T-helper 22 cell (primary cell): ENCODE measurements around the gene FAM171A1.
"Not testable (repeated sequence)": the region's sequence is repeated elsewhere in the genome, so short reads cannot be mapped to it uniquely, and the experiment has no call there.

Experiments
- DNase-seq: peaks from one replicate; pipeline ENCODE4 v3.0.0-alpha.2; 2020; ENCODE audit warnings: low read depth

Gene FAM171A1

DNA sequence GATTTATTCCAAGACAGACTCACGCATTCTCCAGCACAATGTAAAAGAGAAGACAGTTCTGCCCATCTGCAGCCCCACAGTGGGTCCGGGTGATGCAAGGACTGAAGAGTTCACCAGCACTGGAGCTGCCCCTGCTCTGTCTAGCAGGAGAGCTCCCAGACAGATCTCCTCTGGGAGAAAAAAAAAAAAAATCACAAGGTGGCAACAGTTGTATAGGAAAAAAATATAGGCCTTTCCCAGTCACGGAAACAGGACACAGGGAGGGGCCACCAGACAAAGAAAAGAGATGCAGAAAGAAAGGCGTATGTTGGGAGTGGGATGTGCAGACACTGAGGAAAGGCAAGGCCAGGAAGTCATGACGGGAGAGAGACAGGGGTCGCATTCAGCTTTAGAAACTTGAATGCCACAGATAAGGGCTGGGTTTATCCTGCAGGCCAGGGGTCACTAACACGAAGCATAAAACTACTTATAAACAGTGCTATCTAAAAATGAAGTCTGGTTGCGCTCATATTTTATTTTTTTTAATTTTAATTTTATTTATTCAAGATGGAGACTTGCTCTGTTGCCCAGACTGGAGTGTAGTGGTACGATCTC lies 54.1 kb downstream of the FAM171A1 start:
- DNase-seq = no peak

DNA sequence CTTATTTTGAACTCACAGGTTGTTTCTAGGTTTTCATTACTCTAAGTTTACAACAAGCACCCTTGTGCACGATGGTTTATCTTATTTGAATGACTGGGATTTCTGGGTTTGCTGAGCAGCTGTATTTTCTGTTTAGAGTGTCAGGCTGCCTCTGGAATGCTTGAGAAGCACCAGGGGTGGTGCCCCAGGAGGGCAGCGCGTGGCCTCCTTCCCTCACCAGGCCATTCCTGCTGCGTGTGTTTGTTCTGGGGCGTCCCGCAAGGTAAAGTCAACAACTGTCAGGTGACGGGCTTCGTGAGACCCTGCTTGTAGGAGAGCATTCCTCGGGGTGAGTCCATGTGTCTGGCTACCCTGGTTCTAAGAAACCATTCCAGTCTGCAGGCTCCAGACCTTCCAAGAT lies 54.9 kb downstream of the FAM171A1 start:
- DNase-seq = no peak

DNA sequence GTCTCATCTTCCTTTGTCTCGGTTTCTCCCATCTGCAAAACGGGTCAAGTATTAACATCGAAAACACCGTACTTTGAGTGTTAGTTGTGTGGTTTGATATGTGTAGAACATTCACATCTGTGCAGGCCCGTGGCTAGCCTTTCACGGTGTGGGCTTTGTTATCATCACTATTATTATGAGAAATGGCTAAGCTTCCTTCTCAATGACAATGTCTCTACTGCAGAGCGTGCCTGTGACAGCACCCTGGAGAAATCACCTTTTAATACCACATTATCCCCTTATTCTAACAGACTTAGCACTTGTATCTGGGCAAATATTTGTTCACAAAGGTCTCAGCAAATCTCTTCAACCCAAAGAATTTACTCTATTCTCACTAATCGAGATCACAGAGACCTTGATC lies 55.8 kb downstream of the FAM171A1 start:
- no peak for DNase-seq

DNA sequence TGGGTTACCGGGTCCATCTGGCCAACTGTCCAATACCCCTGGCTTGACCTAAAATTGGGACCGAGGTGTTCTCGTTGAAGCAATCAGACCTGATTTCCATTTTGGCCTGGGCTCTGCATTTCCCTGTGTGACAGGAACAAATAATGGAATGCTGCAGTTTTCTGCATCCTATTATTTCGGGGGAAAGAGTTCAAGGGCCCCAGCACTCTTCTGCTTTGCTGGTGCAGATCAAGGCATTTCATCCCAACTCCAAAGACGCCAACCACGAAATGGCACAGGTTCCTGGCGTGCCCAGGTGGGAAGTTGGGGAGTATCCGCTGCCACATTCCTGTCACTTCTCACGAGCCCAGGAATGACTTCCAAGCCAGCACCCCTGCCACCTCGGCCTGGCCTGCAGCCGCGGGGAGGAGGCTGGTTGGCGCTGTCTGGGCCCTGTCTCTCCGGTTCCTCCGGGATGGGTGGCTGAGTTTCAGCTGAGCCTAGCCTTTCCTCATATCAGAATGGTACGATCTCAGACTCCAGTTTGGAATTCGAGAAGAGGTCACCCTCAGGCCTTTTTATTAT lies 56.5 kb downstream of the FAM171A1 start:
- DNase-seq = no peak

DNA sequence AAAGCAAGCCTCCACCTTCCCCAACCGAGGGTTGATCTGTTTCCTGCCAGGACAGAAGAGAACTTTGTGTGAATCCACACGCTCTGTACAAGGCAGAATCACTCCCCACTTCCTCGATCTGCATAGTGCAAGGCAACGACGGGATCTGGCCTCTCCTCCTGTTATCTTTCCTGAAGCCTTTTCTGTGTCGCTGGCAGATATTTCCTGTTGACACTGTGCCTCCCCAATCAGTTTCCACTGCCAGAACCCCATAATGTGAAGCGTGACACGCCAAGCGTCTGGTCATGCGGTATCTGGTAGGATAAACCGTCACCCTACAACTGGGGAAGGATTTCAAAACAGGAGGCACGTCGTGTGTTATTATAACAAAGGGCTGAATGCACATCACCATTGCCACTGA lies 57.2 kb downstream of the FAM171A1 start:
- no peak for DNase-seq

GRCh38 chr10:15313047-15313446 lies 58.0 kb downstream of the FAM171A1 start:
- no peak for DNase-seq

GRCh38 chr10:15311569-15312280 lies 59.4 kb downstream of the FAM171A1 start:
- no peak for DNase-seq

DNA sequence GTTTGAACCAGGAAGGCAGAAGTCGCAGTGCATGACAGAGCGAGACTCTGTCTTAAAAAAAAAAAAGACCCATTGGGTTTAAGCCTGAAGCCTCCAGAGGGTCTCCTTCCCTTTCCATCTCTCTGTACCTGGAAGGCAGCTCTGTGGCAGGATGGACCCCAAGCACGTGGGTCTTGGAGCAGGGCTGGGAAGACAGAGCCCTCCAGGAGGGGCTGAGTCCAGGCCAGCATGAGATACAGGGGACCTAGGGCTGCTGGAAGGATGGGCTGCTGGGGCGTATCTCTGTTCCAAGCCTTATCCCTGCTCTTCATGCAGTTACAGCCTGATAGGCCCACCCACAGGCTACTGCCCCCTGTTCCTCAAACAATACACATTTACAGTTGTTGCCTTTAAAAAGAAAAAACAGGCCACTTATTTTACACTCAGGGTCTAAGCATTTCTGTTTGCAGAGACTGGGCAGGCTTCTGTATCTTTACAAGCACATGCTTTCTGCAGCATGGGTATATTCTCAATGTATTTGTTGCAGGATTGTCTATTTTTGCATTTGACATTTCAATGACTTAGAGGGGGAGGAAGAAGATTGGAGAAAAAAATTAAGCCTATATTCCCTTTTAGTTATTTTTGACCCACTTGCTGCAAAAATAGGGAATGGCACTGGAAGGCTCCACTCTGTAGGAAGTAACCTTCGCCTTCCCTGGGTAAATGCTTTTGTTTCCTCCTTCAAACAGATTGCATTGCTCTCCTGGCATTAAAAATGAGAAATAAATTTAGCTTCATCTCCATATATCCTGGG lies 60.1 kb downstream of the FAM171A1 start:
- DNase-seq = no peak

DNA sequence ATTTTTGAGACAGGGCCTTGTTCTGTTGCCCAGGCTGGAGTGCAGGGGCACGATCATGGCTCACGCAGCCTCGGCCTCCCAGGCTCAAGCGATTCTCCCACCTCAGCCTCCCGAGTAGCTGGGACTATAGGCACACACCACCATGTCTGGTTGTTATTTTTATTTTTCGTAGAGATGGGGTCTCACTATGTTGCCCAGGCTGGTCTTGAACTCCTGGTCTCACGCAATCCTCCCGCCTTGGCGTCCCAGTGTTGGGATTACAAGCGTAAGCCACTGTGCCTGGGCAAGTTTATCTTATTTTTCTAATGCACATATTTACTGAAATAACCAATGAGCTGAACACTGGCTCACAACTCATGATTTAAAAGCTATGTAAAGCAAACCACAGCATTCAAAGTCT lies 61.9 kb downstream of the FAM171A1 start:
- DNase-seq = no peak

GRCh38 chr10:15306735-15307280 lies 64.3 kb downstream of the FAM171A1 start:
- DNase-seq = no peak

DNA sequence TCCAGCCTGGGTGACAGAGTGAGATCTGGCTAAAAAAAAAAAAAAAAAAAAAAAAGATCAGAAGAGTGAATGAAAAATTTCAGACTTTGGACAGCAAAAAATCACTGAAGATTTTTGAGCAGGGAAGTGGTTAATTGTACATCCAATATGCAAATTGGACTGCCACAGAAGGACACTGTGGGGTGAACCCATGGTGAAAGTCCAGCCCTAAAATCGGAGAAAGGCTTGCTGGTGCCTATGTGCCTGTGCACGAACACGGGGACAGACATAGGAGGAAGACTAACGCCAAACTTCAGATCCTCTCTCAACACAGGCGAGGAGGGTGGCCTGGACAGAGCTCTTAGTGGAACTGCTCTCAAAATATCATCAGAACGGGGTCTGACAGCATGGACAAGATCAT lies 65.5 kb downstream of the FAM171A1 start:
- no peak for DNase-seq

DNA sequence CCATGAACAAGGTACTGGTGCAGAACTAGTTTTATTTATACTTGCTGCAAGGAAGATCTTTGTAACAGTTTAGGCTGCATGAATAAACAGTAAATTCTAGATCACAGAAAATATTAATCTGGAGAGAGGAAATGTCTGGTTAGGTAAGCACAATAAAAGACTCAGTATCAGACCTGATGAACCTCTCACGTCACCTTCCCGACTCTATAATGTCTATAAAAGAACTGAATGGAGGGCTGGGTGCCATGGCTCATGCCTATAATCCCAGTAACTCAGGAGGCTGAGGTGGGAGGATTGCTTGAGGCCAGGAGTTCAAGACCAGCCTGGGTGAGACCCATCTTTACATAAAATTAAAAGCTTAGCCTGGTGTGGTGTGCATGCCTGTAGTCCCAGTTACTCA lies 65.9 kb downstream of the FAM171A1 start:
- DNase-seq = no peak

DNA sequence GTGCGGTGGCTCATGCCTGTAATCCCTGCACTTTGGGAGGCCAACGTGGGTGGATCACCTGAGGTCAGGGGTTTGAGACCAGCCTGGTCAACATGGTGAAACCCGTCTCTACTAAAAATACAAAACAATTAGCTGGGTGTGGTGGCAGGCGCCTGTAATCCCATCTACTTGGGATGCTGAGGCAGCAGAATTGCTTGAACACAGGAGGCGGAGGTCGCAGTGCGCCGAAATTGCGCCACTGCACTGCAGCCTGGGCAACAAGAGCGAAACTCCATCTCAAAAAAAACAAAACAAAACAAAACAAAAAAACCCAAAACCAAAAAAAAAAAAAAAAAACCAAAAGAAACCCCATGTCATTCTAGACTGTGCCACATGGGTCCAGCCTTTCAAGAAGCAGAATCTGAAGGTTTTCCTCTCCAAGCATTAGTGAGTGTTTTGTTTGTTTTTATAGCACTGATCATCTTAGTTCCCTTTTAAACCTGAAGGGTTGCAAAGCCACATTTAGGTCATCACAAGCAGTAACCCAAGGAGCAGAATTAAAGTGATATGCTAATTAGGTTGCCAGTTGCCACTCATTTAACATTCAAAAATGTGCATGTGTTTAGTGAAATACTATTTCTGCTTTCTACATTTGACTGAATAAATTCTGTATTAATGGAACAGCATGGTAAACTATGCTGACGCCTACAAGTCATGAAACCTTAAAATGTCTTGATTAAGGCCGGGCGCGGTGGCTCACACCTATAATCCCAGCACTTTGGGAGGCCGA lies 68.7 kb downstream of the FAM171A1 start:
- not testable (repeated sequence) for DNase-seq

- no peak for DNase-seq
Observed at GRCh38 chr10:15300697-15301096, 70.4 kb downstream of the FAM171A1 start.

- DNase-seq = no peak
Observed at GRCh38 chr10:15300145-15300544, 70.9 kb downstream of the FAM171A1 start.

DNA sequence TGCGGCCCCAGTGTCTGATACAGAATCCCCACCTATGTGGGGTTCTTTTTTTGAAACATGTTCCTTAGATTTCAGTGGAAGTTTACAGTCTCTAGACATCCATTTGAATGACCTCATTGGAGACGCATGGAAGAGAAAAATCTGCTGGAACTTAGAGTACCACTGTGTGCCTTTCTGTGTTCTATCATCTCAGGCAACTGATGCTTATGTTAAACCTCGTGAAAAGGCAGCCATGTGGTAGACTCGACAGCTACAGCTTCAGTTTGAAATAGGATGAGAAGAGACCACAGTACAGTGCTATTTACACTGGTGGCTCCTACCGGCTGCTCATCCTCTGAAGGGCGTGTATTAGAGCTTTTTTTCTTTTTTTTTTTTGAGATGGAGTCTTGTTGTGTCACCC lies 74.4 kb downstream of the FAM171A1 start:
- no peak for DNase-seq

DNA sequence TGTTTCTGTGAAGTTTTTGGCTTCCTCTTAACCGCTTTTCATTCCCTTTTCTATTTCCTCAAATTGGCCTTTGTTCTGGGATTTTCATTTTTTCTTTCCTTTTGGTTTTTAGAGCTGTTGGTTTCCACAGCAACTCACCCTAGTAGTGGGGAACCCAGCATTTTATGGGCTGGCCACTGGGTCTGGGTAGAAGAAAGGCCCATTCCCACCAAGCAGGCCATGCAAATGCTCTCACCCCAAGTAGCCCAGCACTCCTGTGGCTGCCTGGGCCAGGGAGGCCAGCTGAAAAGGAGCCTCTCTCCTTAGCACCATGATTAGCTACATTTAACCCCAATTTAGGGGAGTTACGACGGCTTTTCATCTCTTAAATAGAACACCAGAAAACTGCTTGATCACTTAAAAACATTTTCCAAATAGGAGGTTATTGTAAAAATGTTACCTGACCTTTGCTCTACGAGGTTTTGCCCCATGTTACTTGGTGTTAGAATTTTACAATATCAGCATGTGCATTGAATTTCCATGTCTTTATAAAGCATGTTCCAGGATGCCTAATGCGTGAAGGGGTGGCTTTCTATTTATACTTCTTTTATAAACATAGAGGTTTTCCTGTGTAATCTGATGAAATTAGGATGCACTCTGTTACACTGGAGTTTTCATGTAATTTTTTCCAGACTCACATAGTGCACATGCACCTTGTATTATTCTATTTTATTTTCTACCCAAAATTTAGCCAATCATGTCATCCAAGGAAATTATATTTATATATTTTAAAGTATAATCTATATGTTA lies 75.4 kb downstream of the FAM171A1 start:
- DNase-seq = no peak

DNA sequence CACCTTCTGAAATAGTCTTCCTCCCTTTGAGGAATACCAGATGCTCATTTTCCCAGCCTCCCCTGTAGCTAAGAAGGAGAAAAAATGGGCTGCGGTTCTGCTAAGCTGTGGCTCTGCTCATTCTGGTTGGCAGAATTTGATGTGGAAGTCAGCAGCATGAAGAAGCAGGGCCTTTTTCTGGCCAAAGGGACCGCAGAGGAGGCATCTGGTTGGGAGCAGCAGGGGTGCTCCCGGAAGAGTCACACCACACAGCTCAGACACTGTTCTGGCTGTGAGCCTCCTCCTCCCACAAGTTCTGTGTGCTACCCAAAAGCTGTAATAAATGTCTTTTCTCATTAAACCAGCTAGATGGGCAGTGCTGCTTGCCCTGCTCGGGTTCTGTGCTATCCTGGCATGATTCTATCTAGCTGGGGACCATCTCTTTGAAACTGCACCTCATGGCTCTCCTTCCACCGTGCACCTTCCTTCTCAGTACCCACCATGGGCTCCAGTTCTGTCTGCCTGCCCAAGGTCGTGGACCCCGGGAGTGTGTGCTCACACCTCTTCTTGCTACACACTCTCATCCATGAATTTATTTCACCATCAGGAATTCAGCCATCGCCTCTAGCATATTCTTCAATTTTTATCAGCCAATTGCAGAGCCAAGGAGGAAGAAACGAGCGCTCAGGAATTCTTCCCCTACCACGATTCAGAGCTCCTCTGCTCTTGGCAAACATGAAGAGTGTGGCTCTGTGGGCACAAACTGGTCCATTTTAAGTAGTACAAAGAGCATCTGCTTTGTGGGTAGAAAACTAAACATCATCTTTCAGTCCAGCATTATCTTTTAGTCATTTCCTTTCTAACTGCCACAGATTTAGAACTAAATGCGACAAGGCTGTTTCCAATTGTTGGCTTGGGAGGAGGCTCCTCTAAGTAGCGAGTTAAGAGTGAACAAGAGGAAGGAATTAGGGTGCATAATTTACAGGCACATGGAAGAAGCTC lies 76.9 kb downstream of the FAM171A1 start:
- no peak for DNase-seq

DNA sequence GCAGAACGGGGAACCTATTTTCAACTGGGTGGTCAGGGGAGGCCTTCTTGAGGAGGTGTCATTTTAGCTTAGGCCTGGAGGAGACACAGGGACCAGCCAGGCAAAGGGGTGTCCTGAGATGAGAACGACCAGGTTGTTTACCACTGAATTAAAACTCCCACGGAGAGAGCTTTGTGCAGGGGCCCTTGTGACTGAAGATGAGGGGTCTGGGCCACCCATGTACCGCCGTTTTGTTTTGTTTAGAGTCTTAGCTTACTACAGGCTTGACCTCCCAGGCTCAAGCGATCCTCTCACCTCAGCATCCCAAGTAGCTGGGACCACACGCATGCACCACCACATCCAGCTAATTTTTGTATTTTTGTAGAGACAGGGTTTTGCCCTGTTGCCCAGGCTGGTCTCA lies 80.4 kb downstream of the FAM171A1 start:
- no peak for DNase-seq

DNA sequence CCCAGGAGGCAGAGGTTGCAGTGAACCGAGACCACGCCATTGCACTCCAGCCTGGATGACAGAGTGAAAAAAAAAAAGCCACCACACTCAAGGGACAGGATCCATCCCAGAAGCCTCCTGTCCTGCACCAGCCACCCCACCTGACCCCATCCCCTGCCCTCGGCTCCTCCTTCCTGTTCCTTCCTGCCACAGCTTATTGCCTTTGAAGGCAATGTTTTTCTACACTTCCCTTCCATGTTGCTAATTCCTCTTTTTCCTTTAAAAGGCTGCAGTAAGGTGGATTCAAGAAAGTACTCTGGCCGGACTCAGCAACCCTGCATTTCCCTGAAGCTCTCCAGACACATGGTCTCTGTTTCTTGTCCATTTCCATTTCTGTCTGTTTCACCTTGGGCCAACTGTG lies 80.9 kb downstream of the FAM171A1 start:
- DNase-seq = no peak
